Putamen (tissue), 1 donor: Measurements from ENCODE around the gene CTNNA2.
A peak's percentile ranks its signal among the peaks of the same experiment; 100 is the strongest.

Experiments used
- DNase-seq: peaks from one replicate; pipeline ENCODE4 v3.0.0-alpha.2; 2016; ENCODE audit warnings: low spot score

Gene CTNNA2

DNA sequence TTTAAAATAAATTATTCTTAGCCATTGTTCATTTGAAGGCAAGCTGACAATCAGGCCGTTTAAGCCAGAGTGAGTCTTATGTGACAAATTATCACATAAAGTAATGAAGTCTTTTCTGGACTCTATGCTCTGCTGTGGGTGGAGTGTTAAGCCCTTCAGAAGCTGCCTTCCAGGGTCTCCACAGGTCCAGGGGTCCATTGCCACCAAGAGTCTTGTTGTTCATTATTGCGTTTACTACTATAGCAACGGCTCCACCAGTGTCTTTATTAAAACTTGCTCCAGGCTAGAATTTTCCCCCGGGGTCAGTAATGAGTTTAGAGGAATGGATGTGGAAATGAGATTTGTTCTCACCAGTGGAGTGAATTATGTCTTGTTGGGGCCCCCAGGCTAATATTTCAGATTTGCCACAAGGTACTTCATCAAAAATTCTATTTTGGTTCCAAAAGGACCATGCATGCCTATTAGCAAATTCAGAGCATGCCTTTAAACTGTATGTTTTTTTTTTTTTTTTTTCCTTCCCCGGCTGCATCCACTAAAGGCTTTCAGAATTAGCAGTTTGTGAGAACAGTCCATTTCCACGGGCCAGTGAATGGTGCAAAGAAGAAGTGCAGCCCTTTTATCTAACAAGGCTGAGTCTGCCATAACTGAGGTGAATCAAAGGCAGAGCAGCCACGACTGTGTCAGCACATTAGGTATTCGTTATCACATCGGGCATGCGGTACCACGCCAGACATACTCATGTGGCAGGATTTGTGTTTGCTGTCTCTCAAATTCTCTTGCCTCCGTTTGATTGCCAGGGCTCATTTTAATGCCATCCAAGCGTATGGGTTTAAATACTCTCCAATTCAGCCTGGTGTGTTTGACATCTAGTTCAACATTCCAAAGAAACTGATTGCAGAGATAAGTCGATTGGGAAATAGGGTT is 817.9 kb downstream of the CTNNA2 start:
- peak; percentile 16 for DNase-seq

DNA sequence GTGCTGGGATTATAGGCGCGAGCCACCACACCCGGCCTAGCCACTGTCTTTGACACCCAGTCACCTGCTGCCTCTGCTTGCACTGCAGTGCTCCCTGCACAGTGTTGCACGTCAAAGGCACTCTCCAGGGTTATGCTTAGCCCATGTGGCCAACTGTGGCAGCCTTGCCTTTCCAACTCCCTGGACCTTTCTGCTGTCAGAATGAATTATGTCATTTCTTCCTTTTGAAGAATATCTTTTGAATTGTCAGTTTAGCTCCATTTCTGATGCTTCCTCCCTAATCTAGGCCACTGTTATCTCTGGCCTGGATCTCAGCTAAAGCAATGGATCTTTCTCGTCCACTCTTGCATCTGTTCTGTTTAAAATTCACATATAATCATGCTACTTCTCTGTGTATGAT is 821.0 kb downstream of the CTNNA2 start:
- DNase-seq: no peak

DNA sequence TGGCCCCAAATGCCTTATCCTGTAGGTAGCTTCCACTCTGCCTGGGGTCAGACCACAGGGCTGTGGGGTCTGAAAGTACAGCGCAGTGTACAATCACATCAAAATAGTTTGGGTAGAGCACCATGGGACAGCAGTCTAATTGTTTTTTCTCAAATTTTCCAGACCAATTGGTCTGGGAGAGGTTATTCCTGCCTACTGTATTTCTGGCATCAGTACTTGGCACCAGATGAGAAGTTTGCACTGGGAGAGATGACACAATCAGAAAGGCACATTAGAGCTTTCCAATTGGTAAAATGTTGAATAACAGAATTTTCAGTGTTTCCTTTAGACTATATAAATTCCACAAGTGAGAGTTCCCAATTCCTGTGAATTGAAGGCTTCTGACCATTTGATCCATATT is 822.6 kb downstream of the CTNNA2 start:
- DNase-seq: no peak

DNA sequence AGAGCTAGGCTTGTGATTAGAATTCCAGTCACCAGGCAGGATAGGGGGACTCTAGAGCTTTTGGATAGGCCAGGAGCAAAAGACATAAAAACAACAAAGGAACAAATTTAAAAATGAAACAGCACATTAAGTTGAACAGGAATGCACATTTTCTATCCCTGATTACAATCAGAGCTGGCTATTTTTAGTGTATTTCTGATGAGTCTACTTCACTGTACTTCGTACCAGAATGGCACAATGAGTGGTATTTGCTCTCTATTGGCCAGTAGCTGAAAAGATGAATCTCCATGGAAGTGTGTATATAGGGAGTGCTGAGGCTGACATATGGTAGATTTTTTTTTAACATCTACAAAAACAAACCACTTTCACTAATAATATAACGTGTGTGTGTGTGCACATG is 825.9 kb downstream of the CTNNA2 start:
- no peak for DNase-seq

DNA sequence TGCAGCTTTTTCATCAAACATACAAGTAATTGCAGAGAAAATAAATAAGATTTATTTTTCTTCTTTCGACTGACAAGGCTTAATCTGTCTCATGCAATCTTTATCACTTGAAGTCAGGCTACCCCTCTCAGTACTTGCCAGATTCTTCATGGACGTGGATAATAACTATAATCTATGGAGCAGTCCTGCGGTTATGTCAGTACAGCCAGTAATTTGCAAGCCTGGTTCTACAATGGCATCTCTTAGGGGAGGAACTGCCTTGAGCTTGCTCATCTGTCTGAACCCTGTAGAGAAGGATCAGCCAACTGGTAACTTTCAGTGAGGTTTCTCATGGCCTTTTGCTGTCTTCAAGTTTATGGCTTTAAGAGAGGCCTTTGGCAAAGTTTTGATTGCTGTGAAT is 827.2 kb downstream of the CTNNA2 start:
- DNase-seq: no peak

DNA sequence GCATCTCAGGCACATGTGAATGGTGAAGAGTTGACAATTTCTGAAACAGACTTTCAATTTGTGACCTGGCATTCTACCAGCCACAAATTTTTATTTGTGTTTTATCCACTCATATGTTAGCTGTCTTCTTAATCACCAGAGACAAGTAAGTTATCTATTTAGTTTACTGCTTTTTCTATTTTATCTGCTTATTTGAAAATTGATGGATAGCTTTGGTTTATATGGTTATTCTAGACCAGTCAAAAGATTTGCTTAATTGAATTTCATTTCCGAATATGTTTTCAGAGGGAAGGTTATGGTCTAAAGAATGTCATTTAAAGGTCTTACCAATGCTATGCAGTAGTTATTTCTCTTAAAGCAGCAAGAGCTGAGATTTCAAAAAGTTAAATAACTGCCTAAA is 835.2 kb downstream of the CTNNA2 start:
- DNase-seq: no peak

DNA sequence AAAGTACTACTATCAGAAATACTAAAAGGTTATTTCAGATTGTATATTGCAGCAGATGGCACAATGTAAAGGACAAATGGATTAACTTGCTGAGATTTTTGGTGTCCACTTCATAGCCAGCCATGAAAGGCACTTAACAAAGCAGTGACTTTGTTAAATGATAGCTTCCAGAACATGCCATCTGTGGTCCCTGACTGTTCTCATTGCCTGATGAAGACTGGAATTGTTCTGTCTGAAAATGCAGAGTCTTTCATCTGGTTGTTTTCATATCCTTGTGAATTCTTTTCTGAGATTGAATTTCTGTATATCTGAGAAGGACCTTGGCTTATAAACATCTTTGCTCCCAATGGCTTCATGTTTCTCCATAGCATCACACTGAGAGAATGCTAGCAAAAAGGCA is 836.1 kb downstream of the CTNNA2 start:
- no peak for DNase-seq

DNA sequence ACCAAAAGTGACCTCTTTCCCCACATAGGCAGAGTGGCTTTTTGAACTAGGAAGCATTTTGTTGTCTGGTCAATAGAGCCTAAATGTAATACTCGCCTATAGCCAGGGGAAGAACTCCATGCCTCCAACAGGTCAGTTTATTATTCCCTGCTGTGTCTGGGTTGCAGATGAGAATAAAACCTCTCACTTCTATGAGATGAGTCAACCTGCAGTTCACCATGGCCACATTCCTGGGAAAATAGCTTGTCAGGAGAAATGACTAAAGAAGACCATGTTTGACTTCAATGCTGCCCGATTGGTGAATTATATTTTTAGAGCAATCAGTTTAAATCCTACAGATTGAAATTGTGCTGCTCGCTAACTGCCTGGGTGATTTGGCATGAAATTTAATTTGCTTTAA is 838.4 kb downstream of the CTNNA2 start:
- DNase-seq: no peak

DNA sequence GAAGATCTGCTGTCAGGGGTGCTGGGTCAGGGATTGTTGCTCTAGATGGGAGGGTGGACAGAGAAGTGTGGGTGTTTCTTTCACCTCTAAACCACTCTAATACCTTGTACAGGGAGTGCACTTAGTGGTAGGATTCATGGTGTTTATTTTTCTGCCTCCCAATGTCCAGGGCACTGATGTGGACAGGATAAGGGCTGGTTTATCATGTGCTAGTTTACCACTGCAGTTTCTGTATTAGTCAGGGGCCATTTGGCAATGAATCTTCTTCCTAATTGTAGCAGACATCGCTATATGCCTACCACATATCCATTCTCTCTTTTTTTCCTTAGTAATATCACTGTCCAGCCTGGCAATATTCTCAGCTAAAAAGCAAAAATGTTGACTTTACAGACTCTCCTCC is 842.0 kb downstream of the CTNNA2 start:
- no peak for DNase-seq

DNA sequence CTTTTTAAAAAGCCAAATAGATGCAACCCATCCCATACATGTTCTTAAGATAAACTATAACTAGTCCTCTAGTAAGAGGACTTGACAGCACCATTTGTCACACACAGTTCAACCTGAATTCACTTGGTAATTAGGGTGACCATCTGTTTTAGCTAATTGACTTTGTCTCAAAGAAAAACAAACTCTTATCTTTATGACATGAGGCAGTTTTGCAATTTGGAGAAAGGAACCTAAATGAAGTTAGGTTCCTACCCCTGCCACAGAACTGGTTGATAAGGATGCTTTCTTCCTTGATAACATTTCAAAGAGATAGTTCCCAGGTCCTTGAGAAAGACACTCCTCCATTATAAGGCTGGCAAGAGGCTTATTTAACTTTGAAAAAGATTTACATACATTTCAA is 849.1 kb downstream of the CTNNA2 start:
- no peak for DNase-seq

DNA sequence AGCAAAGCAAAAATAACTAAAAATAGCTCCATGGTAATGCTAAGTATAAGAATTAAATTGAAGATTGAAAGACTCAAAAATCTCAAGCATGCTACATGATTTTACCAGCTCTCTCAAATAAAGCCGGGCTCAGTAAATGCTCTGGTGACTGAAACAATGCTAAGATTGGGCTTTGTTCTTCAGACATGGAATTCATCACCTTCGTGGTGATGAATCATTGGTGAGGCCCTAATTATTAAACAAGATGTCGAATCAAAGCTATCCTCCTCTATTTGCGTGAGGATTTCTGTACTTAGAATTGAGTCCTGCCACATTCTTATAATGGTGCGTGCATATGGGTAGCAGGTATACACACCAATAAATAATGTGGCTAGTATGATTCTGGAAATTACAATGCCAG is 850.5 kb downstream of the CTNNA2 start:
- DNase-seq: peak; percentile 13

DNA sequence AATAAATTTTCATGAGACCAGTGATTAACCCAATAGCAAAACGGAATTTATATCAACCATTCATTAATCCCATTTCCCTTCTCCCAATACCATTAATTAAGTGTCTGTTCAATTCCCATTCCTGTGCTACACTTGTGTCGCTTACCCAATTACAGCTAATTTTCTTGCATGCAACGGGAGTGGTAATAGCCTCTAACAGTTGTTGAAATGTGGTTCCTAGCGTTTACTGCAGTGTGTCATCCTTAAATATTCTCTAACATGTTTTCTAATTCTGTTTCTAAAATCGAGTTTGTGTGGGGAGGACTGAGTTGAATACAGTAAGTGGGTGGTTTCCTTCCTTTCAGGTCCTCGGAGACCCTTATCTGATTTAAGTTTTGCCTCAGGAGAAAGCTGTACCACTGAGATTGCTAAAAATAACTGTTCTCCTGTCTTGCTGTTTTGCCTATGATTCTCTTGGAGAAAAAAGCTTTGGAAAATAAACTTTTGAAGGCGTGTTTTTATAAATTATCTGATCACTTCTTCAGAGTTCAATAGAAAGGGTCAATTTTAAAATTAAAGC is 851.0 kb downstream of the CTNNA2 start:
- DNase-seq: peak; percentile 13

DNA sequence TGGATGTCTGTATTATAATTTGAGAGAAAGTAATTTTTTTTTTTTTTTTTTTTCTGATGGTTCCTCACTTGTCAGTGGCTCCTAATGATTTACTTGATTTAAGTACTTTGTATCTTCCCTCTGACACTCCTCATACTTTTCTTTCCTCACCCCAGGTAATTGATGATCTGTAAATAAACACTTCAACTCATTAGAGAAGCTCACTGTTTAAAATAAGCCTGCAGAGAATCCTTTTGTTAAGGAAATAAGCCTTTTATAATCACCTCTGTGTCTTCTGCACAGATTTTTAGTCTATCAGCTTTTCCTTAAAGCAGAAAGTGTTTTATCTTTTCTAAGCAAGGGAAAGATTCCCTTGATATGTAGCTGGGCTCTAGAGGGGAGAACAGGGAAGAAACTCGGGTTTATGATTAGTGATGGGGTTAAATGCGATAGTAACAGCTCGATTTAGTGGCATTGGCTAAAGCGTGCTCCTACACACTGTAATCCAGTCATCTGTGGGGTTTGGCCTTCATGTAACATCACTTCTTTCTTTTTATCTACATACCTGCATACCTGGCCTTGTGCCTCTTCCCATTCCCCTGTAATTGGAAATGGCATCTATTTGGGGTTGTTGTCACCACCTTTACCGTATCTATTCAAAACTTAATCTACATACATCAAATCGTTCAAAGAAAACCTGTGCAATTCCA is 851.8 kb downstream of the CTNNA2 start:
- DNase-seq: no peak

DNA sequence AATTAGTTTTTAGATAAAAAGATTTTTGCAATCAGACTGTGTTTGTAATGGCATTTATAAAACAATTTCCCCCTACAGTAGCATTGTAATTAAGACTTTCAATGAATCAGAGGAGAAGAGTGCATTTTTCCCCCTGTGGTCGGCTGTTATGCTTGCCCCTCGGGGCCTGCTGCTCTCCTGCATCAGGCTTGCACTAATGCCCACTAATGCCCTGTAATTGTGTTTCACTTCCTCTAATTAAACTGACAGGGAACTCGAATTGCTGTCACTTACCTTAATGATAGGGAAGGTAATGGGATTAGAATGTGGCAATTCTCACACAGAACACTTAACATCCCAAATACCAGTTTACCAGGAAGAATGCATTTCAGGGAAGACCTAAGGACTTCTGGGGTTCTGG is 852.9 kb downstream of the CTNNA2 start:
- no peak for DNase-seq

DNA sequence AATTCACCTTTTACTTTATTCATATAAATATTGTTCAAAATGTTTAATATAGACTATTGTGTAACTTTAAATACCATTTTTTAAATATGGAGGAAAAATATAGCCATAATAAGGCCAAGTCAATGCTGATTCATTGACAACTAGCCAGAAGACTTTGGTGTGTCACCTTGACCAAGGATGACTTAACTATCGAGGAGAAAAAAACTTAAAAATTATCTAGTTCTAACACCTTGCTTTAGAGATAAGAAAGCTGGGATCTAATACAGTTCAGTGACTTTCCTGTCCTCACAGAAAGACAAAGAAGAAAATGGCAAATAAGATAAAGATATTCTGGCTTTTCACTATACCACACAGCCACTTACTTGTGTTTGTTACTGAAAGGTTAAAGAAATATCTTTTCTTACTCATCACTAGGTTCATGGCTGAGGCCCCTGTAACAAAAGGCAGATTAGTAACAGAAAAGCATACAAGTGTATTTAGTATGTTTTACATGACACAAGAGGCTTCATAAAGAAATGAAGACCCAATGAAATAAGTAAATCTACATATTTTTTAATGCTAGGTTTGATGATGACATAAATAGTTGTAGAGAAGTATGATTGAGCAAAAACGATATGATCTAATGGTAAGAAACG is 857.6 kb downstream of the CTNNA2 start:
- DNase-seq: no peak

DNA sequence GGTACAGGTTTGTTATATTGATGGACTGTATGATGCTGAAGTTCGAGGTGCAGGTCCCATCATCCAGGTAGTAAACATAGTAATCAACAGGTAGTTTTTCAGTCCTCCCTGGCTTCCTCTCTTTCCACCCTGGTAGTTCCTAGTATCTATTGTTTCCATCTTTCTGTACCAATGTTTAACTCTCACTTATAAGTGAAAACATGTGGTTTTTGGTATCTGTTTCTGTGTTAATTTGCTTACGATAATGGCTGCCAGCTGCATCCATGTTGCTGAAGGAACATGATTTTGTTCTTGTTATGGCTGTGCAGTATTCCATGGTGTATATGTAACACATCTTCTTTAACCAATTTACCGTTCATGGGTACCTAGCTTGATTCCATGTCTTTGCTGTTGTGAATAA is 861.3 kb downstream of the CTNNA2 start:
- no peak for DNase-seq

DNA sequence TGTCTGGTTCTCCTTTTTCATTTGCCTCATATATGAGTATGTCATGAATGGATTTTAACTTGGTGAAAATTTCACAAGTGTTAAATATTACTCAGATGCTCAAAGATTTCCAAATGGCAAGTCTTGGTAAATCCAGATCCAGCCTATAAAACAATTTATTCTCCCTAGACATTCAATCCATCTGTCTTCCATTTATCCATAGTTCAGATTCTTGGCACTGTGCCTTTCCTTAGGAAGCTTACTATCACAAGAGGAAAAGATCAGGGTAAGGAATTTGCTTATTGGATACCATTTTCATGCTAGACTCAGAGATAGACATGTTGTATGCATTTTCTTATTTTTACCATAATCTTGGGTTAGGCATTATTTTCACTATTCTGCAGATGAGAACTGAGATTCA is 864.2 kb downstream of the CTNNA2 start:
- no peak for DNase-seq

DNA sequence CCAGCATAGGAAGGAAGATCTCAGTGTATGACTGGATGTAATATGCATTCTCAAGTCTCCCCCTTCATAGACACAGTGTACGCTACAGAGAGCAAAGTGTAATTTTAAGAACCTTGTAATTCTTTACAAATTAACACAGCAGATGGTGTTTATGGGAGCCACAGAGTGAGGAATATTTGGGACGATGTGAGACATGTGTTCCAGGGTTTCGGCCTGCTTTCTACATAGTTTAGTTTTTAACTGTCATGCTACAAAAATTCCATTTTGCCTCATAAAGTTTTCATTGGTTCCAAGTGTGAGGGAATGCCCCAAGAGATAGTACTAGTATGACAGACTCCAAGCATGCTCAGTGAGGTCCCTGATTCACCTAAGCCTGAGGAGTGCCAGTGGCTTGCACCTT is 867.9 kb downstream of the CTNNA2 start:
- DNase-seq: no peak

DNA sequence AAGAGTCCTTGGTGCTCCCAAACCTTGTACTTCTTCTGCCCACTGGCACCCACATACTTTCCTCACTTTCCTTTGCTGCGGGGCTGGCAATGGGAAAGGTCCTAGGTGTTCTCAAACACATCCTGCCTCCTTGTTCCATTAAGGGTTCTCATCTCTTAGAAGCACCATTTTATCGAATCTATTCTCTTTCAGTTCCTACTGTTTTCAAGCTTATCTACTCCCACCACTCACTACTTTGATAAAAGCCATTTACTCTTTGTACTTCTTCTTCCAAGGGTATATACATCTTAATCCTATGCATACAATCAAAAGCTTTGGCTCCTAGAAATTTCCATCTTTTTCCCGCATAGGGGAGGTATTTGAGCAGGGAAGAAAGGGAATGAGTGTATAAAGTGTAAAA is 868.8 kb downstream of the CTNNA2 start:
- no peak for DNase-seq

DNA sequence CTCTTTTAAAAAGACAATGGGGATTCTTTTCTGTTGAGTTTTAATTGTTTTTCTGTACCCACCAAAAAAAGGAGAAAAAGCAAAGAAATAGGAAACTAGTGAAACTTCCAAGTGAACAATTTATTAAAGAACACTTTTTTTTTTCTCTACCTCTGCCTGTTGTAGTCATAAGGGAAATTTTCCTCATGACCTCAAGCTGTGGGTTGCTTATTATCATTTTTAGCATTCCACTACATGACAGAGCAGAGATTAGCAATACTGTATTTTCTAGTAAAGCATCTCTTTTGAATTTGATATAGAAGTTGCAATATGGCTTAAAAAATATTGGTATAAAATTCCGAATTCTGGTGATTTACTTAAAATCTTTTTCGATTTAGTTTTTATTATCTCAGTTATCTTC is 879.6 kb downstream of the CTNNA2 start:
- peak; percentile 18 for DNase-seq

DNA sequence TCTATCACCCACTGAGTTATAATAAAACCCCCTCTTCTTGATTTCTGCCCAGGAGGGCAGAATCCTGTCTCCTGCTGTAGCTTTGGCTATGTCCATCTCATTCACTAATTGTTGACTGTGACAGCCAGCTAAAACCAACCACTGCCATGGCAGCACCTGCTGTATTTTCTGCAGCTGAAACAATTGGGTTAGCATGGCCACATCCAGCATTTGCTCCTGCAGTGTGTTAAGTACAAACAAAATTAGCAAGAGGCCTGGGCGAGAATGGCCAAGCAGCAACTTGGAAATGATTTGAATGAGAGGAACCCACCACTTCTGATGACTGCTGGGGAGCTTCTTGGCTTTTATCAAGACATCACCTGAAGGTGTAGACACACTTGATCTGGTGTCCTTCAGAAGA is 881.1 kb downstream of the CTNNA2 start:
- no peak for DNase-seq

DNA sequence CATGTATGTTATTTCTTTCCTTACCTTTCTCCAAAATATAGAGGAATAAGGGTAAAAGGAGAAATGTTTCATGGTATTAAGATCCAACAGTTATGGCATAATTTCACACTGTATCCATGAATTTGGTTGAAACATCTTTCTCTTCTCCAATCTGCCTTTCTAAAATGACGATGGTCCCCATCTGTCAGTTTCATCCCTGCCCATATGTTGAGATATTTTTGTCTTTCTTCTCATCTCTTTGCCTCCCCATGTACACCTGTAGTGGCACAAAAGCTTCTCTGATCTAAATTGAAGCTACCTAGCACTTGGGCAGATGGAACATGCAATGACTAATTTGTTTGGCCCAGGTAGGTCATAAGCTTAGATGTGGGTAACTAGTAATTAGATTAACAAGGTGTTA is 882.4 kb downstream of the CTNNA2 start:
- no peak for DNase-seq

DNA sequence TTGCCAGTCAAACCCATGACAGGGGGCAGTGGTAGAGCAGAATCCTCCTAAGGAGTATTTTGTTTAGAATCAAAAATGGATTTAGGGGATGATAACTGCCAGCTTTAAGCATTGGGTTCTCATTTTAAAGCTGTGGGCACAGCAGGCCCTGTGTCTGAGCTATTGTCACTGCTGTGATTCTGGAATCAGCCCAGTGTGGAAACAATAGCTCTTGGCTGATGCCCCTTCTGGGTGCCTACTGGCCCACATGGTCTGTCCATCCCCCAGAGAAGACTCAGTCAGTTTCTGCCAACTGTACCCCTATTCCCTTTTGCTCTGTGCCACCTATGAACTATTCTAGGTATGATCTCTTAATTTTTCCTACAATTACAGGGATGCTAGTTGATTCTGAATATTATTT is 883.4 kb downstream of the CTNNA2 start:
- no peak for DNase-seq
